HCT116 (cell line): ENCODE measurements around the gene OST4. TPM values are rescaled to one million over a fixed set of nuclear protein-coding genes. Genes with fewer than 3 reads are reported as not detected.

Experiments
- ATAC-seq: fragments of 200-7000 bp; cut with Tn5 transposase; 2 replicates; pipeline ENCODE4 v1.9.1; 2020; ENCODE audit warnings: mild to moderate bottlenecking, moderate library complexity
- BruUV-seq: library from RNA; stranded (reverse); fragments of 400-500 nt; replicated peaks from 2 replicates; lab custom pipeline; 2021; lab: Mats Ljungman, UMichigan
- CTCF ChIA-PET: fragments of 300-600 bp; sonication (Branson Sonifier 250); formaldehyde crosslinking; loops from one replicate; lab custom pipeline; 2021; ENCODE audit warnings: antibody characterized with exemption; lab: Charles Lee
- POLR2A ChIA-PET: fragments of 300-600, 350-600 bp; sonication (Branson Sonifier 250); formaldehyde crosslinking; loops from one replicate; lab custom pipeline; 2021; ENCODE audit warnings: antibody characterized with exemption; lab: Charles Lee
- RAD21 ChIA-PET, 2 experiments: fragments of 300-600 bp; sonication (Branson Sonifier 250); formaldehyde crosslinking; loops; one replicate each; lab custom pipeline; 2023; ENCODE audit warnings: low total read pairs in 2 of 2; ENCODE audit not compliant: uncharacterized antibody in 2 of 2, unreplicated experiment in 2 of 2, low non-redundant PET in 1 of 2; lab: Charles Lee
- DNase-seq: peaks from one replicate; pipeline ENCODE4 v3.0.0-alpha.2; 2010; ENCODE audit warnings: low read depth, low spot score
- H2AFZ ChIP-seq: fragments of 200-600 bp; shearing (Covaris generic), sonication (generic); 2 replicates; pipeline ENCODE4 v1.6.1; 2017; ENCODE audit warnings: low read depth, mixed run types, mixed read lengths, antibody characterized with exemption, low read length; ENCODE audit not compliant: poor library complexity, severe bottlenecking
- H3K27ac ChIP-seq: 2 replicates; pipeline ENCODE4 v1.5.1; 2012; ENCODE audit warnings: low read depth, low read length
- H3K27me3 ChIP-seq: fragments of 200-600 bp; sonication (generic); 2 replicates; pipeline ENCODE4 v1.6.1; 2016; ENCODE audit warnings: mixed run types, low read length, mixed read lengths; ENCODE audit not compliant: insufficient read depth
- H3K36me3 ChIP-seq, 2 experiments: fragments of 200-500 bp in 1 of 2; fragments of 200-600 bp in 1 of 2; sonication (Bioruptor generic) in 1 of 2; sonication (generic) in 1 of 2; 2 replicates each; pipeline versions ENCODE4 v1.5.1 to v1.6.1; 2014 to 2016; ENCODE audit warnings: low read length in 2 of 2, inconsistent platforms in 1 of 2, mixed read lengths in 1 of 2, mixed run types in 1 of 2; ENCODE audit not compliant: insufficient read depth in 2 of 2, control insufficient read depth in 1 of 2
- H3K4me1 ChIP-seq, 2 experiments: fragments of 200-600 bp in 1 of 2; sonication (generic) in 1 of 2; 2 replicates each; pipeline versions ENCODE4 v1.5.1 to v1.6.1; 2012 to 2017; ENCODE audit warnings: low read length in 2 of 2, inconsistent platforms in 1 of 2, mild to moderate bottlenecking in 1 of 2, mixed read lengths in 1 of 2, mixed run types in 1 of 2, moderate library complexity in 1 of 2; ENCODE audit not compliant: insufficient read depth in 2 of 2, control insufficient read depth in 1 of 2
- H3K4me2 ChIP-seq: fragments of 200-600 bp; sonication (generic); 2 replicates; pipeline ENCODE4 v1.6.1; 2017; ENCODE audit warnings: mixed run types, low read length, mixed read lengths
- H3K4me3 ChIP-seq, 2 experiments: fragments of 200-600 bp in 1 of 2; sonication (generic) in 1 of 2; replicated peaks in 1 of 2; 2 replicates each; pipeline ENCODE4 v1.5.1; 2011 to 2016; ENCODE audit warnings: low read length in 2 of 2, control low read depth in 1 of 2, low read depth in 1 of 2, mild to moderate bottlenecking in 1 of 2, mixed read lengths in 1 of 2, mixed run types in 1 of 2
- H3K79me2 ChIP-seq: fragments of 200-600 bp; sonication (generic); 2 replicates; pipeline ENCODE4 v1.6.1; 2017; ENCODE audit warnings: mild to moderate bottlenecking, mixed run types, low read length, moderate library complexity, mixed read lengths; ENCODE audit not compliant: insufficient read depth
- H3K9ac ChIP-seq: fragments of 200-600 bp; sonication (generic); 2 replicates; pipeline ENCODE4 v1.6.1; 2016; ENCODE audit warnings: low read length, mixed read lengths
- H3K9me2 ChIP-seq: fragments of 200-600 bp; sonication (generic), shearing (Covaris generic); 2 replicates; pipeline ENCODE4 v1.6.1; 2017; ENCODE audit warnings: mixed run types, mild to moderate bottlenecking, moderate library complexity; ENCODE audit not compliant: insufficient read depth
- H3K9me3 ChIP-seq, 2 experiments: fragments of 200-500 bp in 1 of 2; fragments of 200-600 bp in 1 of 2; sonication (Bioruptor generic) in 1 of 2; sonication (generic) in 1 of 2; 2 replicates each; pipeline ENCODE4 v1.6.1; 2014 to 2017; ENCODE audit warnings: low read length in 2 of 2, mixed read lengths in 2 of 2, inconsistent platforms in 1 of 2, low read depth in 1 of 2, mild to moderate bottlenecking in 1 of 2, mixed run types in 1 of 2, moderate library complexity in 1 of 2; ENCODE audit not compliant: control insufficient read depth in 1 of 2, insufficient read depth in 1 of 2
- H4K20me1 ChIP-seq: fragments of 200-600 bp; sonication (generic), shearing (Covaris generic); 2 replicates; pipeline ENCODE4 v1.6.1; 2017; ENCODE audit warnings: mixed run types, mild to moderate bottlenecking, moderate library complexity; ENCODE audit not compliant: insufficient read depth
- EGR1 ChIP-seq: IDR thresholded peaks from 2 replicates; pipeline ENCODE4 v1.6.1; 2012; ENCODE audit warnings: low read depth
- ELF1 ChIP-seq: IDR thresholded peaks from 2 replicates; pipeline ENCODE4 v1.6.1; 2012; ENCODE audit warnings: low read depth, borderline replicate concordance
- FOSL1 ChIP-seq: IDR thresholded peaks from 2 replicates; pipeline ENCODE4 v1.6.1; 2012; ENCODE audit warnings: low read depth
- POLR2A ChIP-seq: IDR thresholded peaks from 2 replicates; pipeline ENCODE4 v1.7.0; 2011; ENCODE audit warnings: borderline replicate concordance; ENCODE audit not compliant: insufficient read depth, insufficient read length; ENCODE audit errors: extremely low read depth
- SIN3A ChIP-seq: IDR thresholded peaks from 2 replicates; pipeline ENCODE4 v1.6.1; 2012; ENCODE audit warnings: low read depth
- SP1 ChIP-seq: IDR thresholded peaks from 2 replicates; pipeline ENCODE4 v1.6.1; 2012; ENCODE audit warnings: low read depth
- TCF7L2 ChIP-seq: IDR thresholded peaks from 2 replicates; pipeline ENCODE4 v1.7.0; 2011; ENCODE audit warnings: borderline replicate concordance, inconsistent platforms; ENCODE audit not compliant: insufficient read depth, insufficient read length; ENCODE audit errors: extremely low read depth
- YY1 ChIP-seq: IDR thresholded peaks from 2 replicates; pipeline ENCODE4 v1.6.1; 2011; ENCODE audit warnings: low read length, low read depth, moderate library complexity, mild to moderate bottlenecking; ENCODE audit not compliant: insufficient replicate concordance; ENCODE audit errors: extremely low read depth
- ZFX ChIP-seq: fragments of 450-650 bp; IDR thresholded peaks from 2 replicates; pipeline ENCODE4 v1.6.1; 2017
- ZNF274 ChIP-seq: fragments of 200-500 bp; sonication (Bioruptor generic); IDR thresholded peaks from 2 replicates; pipeline ENCODE4 v1.6.1; 2014; ENCODE audit warnings: mild to moderate bottlenecking, low read depth, low read length, inconsistent platforms
- intact Hi-C: fragments of 100-400 bp; cut with micrococcal nuclease; formaldehyde crosslinking; loops from 2 replicates; pipeline ENCODE4 v1.10.0; 2022
- total RNA-seq: library from RNA; stranded (reverse); gene quantifications from one replicate; pipeline ENCODE4 v1.2.1, GENCODE V29; 2021; ENCODE audit not compliant: unreplicated experiment
- TF ChIP-seq, protein P1 (sequence below): IDR thresholded peaks from 2 replicates; pipeline ENCODE4 v1.6.1; 2011; ENCODE audit warnings: mild to moderate bottlenecking, low read length, moderate library complexity; ENCODE audit not compliant: insufficient replicate concordance; ENCODE audit errors: extremely low read depth
- TF ChIP-seq, protein P2 (sequence below): IDR thresholded peaks from 2 replicates; pipeline ENCODE4 v1.6.1; 2012
- TF ChIP-seq, protein P3 (sequence below), 3 experiments: fragments of 200-600 bp in 1 of 3; sonication (generic) in 1 of 3; IDR thresholded peaks in 2 of 3; conservative IDR thresholded peaks in 1 of 3; 2 replicates each; pipeline ENCODE4 v1.5.1; 2012 to 2017; ENCODE audit warnings: low read depth in 2 of 3, low read length in 2 of 3, antibody characterized with exemption in 1 of 3, borderline replicate concordance in 1 of 3, control low read depth in 1 of 3, mild to moderate bottlenecking in 1 of 3, mixed read lengths in 1 of 3, mixed run types in 1 of 3, moderate library complexity in 1 of 3; ENCODE audit not compliant: insufficient read depth in 1 of 3

Gene OST4
- total RNA-seq, 1 experiment from 2014 or later = 187 TPM

DNA sequence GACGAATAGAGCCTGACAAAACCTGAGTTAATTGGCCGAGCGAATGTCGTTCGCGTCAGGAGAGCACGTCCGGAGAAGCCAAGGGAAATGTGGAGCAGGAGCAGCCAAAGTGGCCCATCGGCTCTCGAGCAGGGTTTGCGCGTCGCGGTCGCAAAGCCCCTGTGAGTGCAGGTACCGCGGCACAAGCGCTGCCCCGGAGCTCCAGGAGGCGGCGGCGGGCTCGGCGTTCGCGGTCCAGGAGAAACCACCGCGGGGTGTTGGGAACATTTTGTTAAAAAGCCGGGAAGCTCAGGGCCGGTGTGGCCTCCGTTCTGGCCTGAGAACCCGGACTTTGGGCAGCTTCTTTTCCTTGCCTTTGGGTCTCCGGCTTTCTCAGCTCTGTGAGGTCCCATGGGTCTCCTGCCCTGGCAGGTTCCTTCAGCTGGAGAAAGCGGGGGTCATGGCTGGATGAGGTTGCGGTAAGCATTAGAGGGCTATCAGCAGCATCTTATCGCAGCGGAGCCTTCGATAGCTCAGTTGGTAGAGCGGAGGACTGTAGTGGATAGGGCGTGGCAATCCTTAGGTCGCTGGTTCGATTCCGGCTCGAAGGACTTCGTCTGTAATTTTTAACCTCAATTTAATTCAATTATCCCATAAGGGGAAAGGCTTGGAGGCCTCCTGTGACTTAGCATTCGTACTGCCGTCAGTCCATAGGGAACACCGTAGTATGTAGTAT is 21.0 kb downstream of the OST4 start (continued):
- TF ChIP-seq TCF7L2 = peak; percentile 3
- TF ChIP-seq POLR2A = peak; percentile 71
- TF ChIP-seq YY1 = peak; percentile 71
- TF ChIP-seq EGR1 = no peak

DNA sequence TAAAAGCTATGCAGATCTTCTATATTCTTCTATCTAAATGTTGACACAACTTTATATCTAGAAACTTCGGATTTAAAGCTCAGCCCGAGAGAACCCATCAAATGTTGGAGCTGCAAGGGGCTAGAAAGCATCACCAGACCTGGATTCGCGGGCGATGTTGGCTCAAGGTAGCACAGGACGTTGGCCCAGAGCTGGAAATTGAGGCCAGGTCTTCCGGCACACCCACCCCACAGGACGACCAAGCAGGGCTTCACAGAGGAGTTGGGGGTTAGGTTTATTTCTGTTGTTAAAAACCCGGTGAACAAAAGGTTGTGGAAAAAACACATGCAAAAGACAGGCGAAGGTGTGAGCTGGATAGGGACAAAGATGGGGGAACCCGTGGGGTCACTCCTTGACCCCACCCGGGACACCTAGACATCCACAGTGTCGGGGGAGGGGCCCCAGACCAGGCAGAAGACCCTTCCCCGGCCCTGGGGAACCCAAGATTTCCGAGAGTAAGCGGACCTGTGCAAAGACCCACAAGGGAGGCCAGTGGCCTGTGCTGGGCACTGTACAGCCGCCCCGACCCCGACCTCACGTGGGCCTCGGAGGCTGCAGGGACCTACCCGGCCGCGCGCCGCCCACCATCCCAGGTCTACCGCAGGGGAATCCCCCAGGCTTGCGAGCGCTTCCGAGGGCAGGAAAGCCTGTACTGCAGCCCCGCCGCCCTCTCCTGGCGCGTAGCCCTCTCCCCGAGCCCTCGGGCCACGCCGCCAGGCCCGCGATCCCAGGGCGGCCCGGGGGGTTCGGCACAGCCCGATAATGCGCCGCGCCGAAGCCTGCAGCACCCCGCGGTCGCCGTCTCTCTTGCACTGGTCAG is 21.8 kb downstream of the OST4 start:
- ChIA-PET POLR2A (interaction anchor here (0.9 to 1.0 kb wide), 2 partner anchors 16 to 37 kb away, joined by 3 read pairs; partner anchors contain the start of gene KHK), CTCF (interaction anchor here (1.3 to 2.3 kb wide), 4 partner anchors 33 to 203 kb away, joined by 3 to 21 read pairs (median 4); no protein-coding TSS in a partner anchor), RAD21 (interaction anchor here in 1 of 2 experiments (2.1 kb wide), 1 partner anchor 88 kb away, joined by 7 read pairs; no protein-coding TSS in a partner anchor)
- Histone ChIP-seq H3K79me2 (no peaks in the 10 kb centered on the region), H3K9me3 (no peaks in the 10 kb centered on the region), H2AFZ (no peak overlapping the region), H3K27ac (peak overlapping the region; percentile 61), H3K4me3 (peak overlapping the region; percentile 44 to 94), H3K9ac (peak overlapping the region; percentile 57), H3K36me3 (no peaks in the 10 kb centered on the region), H4K20me1 (no peaks in the 10 kb centered on the region), H3K27me3 (no peaks in the 10 kb centered on the region), H3K4me2 (peak overlapping the region; percentile 100), H3K4me1 (peaks cover 11 to 25% of the 10 kb centered on the region in 2 experiments), H3K9me2 (no peaks in the 10 kb centered on the region)
- intact Hi-C loops = loop anchor here (1.0 kb wide), 2 partner anchors 17 to 88 kb away; partner anchors contain the start of gene TMEM214
- ATAC-seq (no peak; the same call in 1 of the 2 replicates), DNase-seq (no peak)
- no TSS peak for BruUV-seq
- TF ChIP-seq ZNF274 (no peak), ZFX (no peak; the same call in 1 of the 2 replicates), EGR1 (no peak), ELF1 (no peak), FOSL1 (no peak), YY1 (no peak), SP1 (no peak), SIN3A (no peak)
- TF ChIP-seq, protein P1, sequence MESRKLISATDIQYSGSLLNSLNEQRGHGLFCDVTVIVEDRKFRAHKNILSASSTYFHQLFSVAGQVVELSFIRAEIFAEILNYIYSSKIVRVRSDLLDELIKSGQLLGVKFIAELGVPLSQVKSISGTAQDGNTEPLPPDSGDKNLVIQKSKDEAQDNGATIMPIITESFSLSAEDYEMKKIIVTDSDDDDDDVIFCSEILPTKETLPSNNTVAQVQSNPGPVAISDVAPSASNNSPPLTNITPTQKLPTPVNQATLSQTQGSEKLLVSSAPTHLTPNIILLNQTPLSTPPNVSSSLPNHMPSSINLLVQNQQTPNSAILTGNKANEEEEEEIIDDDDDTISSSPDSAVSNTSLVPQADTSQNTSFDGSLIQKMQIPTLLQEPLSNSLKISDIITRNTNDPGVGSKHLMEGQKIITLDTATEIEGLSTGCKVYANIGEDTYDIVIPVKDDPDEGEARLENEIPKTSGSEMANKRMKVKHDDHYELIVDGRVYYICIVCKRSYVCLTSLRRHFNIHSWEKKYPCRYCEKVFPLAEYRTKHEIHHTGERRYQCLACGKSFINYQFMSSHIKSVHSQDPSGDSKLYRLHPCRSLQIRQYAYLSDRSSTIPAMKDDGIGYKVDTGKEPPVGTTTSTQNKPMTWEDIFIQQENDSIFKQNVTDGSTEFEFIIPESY = no peak
- TF ChIP-seq, protein P2, sequence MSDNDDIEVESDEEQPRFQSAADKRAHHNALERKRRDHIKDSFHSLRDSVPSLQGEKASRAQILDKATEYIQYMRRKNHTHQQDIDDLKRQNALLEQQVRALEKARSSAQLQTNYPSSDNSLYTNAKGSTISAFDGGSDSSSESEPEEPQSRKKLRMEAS = no peak
- TF ChIP-seq, protein P3, sequence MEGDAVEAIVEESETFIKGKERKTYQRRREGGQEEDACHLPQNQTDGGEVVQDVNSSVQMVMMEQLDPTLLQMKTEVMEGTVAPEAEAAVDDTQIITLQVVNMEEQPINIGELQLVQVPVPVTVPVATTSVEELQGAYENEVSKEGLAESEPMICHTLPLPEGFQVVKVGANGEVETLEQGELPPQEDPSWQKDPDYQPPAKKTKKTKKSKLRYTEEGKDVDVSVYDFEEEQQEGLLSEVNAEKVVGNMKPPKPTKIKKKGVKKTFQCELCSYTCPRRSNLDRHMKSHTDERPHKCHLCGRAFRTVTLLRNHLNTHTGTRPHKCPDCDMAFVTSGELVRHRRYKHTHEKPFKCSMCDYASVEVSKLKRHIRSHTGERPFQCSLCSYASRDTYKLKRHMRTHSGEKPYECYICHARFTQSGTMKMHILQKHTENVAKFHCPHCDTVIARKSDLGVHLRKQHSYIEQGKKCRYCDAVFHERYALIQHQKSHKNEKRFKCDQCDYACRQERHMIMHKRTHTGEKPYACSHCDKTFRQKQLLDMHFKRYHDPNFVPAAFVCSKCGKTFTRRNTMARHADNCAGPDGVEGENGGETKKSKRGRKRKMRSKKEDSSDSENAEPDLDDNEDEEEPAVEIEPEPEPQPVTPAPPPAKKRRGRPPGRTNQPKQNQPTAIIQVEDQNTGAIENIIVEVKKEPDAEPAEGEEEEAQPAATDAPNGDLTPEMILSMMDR (IDR thresholded peaks at IDR 0.05 in 2 of 3, conservative IDR thresholded peaks at IDR 0.05 in 1 of 3; ENCODE audit: borderline replicate concordance in 1 of 3, insufficient read depth in 1 of 3, low read depth in 2 of 3, low read length in 2 of 3) = no peak
